DMS153 treated with DMSO at 0.1 percent for 48 hours (cell line): Measurements from ENCODE around the gene MIER1.
"Not testable (repeated sequence)": the region's sequence is repeated elsewhere in the genome, so short reads cannot be mapped to it uniquely, and the experiment has no call there.

Source experiments
- DNase-seq: peaks from one replicate; lab custom pipeline; 2025; ENCODE audit not compliant: unreplicated experiment; lab: John Stamatoyannopoulos, UW

Gene MIER1

DNA sequence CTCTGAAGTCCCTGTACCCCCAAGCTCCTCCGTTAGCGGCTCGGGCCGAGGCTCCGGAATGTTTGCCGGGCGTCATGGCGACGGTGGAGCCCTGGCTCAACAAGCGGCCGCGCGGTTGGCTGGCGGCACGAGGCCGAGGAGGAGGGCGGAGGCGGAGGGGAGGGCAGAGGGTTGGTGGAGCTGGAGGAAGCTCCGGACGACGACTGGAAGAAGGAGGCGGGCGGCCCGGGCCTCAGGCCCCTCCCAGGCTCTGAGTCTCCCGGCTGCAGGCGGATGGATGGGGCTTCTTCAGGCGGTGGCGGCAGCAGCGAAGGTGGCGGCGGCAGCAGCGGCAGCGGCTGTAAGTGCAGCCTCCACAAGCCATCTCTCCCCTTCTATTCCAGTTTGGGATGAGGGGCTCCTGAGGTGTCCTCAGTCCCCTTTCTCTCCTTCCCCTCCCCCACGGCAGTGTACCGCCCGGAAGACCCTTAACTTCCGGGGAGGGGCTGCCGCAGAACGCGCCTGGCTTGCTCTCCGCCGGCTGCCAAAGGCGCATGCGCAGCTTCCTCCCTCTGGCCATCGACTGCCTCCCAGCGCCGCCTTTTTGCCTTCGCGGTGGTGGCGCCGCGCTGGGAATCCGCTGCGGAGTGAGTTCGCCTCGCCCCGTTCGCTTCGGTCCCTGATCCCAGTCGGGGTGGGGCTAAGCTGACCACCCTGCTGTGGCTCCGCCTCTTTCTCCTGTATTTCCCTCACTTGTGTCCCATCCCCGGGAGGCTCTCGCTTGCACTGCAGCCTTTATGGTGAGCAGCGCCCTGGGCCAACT, at the start of gene MIER1, which contains the start of gene DNAI4:
TSS of gene MIER1 (plus strand) at position 235 of the 802 bp plus-strand sequence. CDS start at position 274, 39 bp downstream.
TSS of gene DNAI4 (minus strand) at position 101 of the 802 bp plus-strand sequence. CDS start at position 76, 25 bp downstream.
- DNase-seq, result peak; percentile 96

GRCh38 chr1:66876664-66877063, 48.1 kb upstream of the MIER1 start:
- DNase-seq, result no peak

- no peak for DNase-seq
Observed at GRCh38 chr1:66889030-66889429, 35.8 kb upstream of the MIER1 start.

GRCh38 chr1:66890621-66891020, 34.2 kb upstream of the MIER1 start:
- no peak for DNase-seq

DNA sequence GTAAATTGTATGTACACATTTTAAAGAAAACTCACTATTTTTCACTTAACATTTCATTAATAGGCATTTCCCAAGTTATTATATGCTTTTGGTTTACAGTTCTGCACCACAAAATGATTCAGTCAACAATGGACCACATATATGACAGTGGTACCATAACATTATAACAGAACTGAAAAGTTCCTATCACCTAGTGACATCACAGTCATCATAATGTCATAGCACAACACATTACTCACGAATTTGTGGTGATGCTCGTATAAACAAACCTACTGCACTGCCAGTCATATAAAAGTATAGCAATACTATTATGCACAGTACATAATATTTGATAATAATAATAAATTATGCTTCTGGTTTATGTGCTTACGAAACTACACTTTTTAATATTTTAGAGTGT, 31.1 kb upstream of the MIER1 start:
- no peak for DNase-seq

DNA sequence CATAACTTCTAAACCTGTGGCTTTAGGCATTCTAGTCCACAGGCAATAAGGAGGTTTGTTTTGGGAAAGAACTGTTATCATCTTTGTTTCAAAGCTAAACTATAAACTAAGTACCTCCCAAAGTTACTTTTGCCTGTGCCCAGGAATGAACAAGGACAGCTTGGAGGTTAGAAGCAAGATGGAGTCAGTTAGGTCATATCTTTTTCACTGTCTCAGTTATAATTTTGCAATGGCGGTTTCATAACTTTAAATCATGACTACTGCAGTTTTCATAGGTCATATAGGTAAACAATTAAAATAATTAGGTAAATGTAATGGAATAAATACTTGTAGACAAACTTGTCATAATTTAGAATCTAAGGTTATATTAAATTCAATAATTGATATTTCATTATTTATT, 9.6 kb upstream of the MIER1 start:
- DNase-seq, result not testable (repeated sequence)

DNA sequence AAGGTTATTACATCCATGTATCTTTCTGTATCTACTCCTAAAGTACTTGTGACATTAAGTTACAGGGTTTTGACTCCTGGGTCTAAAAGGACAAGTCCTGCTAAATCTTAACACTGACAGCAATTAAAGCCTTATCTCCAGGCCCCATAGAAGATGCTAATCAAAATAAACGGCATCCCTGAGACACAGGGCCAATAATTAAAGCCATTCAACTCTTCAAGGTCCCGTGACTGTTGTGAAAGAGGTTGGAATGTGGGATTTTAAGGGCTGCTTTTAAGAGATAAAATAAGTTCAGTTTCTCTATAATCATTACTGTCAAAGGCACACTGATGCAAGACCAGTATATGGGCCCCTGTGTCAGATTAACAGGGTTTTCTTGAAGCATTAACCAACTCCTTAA, 8.5 kb upstream of the MIER1 start:
- DNase-seq, result no peak

- no peak for DNase-seq
Observed at GRCh38 chr1:66917476-66917875, 7.3 kb upstream of the MIER1 start.

GRCh38 chr1:66919063-66919462, 5.7 kb upstream of the MIER1 start:
- DNase-seq, result no peak

- no peak for DNase-seq
Observed at GRCh38 chr1:66919828-66920227, 5.0 kb upstream of the MIER1 start.

DNA sequence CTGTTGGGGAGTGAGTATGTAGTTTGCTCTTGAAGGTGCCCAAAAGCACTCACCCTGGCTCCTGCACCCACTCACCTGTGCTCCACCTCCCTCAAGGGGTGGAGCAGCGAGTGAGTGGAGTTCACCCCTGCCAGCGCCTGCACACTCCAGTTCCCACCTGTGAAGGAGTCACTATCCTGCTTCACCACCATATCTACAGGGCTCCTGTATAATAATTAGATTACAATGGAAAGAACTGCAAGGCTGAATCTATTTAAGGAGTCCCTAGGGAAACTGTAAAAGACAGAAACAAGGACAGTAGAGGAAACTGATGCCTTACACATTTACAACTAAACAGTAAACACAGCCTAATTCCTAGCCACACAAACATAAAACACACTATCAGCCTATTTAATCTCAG, 4.2 kb upstream of the MIER1 start:
- no peak for DNase-seq

- DNase-seq, result no peak
Observed at GRCh38 chr1:66925558-66925910, 744 bp downstream of the MIER1 start.

- no peak for DNase-seq
Observed at GRCh38 chr1:66925944-66926343, 1.2 kb downstream of the MIER1 start.

- no peak for DNase-seq
Observed at GRCh38 chr1:66927528-66927927, 2.7 kb downstream of the MIER1 start.

DNA sequence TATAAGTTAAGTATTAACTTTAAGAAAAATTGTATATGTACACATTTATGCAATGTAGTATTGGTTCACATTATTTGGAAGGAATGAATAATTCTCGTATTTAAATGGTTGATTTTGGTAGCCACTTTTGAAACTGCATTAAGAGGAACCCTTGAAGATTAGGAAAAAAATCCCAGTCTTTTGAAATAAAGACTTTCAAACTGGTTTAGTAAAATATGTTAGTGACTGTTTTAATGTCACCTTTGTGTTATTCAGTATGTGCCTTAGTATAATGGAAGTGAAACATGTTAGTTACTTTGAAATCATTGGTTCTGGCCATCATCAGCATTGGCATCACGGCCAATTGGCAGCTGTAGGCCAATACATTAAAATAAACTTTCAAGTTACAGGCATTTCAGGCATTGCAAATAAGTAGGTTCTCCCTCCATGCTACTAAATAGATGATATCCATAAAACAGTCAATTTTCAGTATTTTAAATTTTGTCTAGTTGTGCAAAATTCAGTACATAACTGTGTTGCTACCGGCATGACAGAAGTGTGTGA, 4.4 kb downstream of the MIER1 start:
- DNase-seq, result no peak

DNA sequence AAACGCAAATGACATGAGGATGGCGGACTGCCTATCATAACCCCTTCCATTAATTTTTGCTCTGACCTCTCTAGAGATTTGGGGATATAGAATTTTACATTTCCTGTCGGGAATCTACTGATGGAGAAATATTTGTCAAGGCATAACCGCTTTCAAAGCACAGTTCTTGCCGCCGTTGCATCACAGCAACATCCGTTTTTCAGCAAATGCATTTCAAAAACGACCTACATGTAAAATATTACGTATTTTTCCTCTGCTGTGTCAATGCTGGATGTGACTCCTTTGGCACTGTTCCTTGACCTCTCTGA, 4.9 kb downstream of the MIER1 start:
- no peak for DNase-seq

- peak; percentile 92 for DNase-seq
Observed at GRCh38 chr1:66929999-66930822, 5.4 kb downstream of the MIER1 start.

GRCh38 chr1:66930823-66931174, 6.0 kb downstream of the MIER1 start:
- DNase-seq, result no peak

GRCh38 chr1:66931590-66931989, 6.8 kb downstream of the MIER1 start:
- no peak for DNase-seq

- no peak for DNase-seq
Observed at GRCh38 chr1:66932291-66932690, 7.5 kb downstream of the MIER1 start.

DNA sequence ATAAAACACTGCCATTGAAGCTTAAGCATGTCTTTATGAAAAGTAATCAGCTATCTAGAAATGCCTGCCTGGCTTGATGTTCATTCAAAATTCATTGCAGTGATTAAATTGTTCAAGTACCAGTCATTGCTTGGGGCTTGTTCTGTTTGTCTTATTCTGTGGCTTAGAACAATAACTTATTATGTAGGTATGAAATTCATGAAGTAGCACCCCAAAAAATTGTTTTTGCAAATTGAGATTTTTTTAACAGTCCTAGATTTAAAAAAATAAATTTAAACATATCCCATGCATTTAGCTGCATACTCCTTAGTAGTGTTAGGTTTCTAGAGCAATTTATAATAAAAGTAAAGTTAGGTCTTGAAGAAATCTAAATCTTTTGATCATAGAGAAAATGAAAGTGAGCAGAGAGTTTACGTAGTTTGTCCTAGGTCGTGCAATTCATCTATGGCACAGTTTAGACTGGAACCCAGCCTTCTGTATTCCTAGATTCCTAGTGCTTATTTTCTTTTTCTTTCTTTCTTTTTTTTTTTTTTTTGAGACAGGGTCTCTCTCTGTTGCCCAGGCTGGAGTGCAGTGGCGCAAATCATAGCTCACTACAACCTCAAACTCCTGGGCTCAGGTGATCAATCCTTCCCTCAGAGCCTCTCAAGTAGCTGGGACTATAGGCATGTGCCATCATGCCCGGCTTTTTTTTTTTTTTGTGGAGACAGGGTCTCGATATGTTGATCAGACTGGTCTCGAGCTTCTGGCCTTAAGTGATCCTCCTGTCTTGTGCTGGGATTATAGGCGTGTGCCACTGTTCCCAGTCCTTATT, 9.3 kb downstream of the MIER1 start:
- no peak for DNase-seq
